GM21360 (cell line): ENCODE measurements around the gene PHYHIPL.
A peak's percentile ranks its signal among the peaks of the same experiment; 100 is the strongest.
"Not testable (repeated sequence)": the region's sequence is repeated elsewhere in the genome, so short reads cannot be mapped to it uniquely, and the experiment has no call there.

Experiments
- ATAC-seq: cut with Tn5 transposase; IDR thresholded peaks from one replicate; pipeline ENCODE4 v1.9.1; 2021; ENCODE audit warnings: mild to moderate bottlenecking, moderate library complexity; ENCODE audit not compliant: unreplicated experiment

PHYHIPL gene

GRCh38 chr10:59190332-59190731 is 13.9 kb downstream of the PHYHIPL start:
- no peak for ATAC-seq

- ATAC-seq: no peak
These were observed 29.8 kb downstream of the PHYHIPL start for GRCh38 chr10:59206204-59206720.

- ATAC-seq: no peak
These were observed 35.9 kb downstream of the PHYHIPL start for GRCh38 chr10:59212301-59212798.

GRCh38 chr10:59214160-59214559 is 37.7 kb downstream of the PHYHIPL start:
- no peak for ATAC-seq

- ATAC-seq: no peak
These were observed 39.9 kb downstream of the PHYHIPL start for GRCh38 chr10:59216178-59216869.

- no peak for ATAC-seq
These were observed 46.3 kb downstream of the PHYHIPL start for GRCh38 chr10:59222788-59223187.

- ATAC-seq: not testable (repeated sequence)
These were observed 47.2 kb downstream of the PHYHIPL start for GRCh38 chr10:59223597-59223996.

- no peak for ATAC-seq
These were observed 48.8 kb downstream of the PHYHIPL start for GRCh38 chr10:59225211-59225610.

GRCh38 chr10:59227136-59227673 is 50.8 kb downstream of the PHYHIPL start:
- no peak for ATAC-seq

- no peak for ATAC-seq
These were observed 53.0 kb downstream of the PHYHIPL start for GRCh38 chr10:59229441-59229840.

- ATAC-seq: no peak
These were observed 57.8 kb downstream of the PHYHIPL start for GRCh38 chr10:59234194-59234593.

- ATAC-seq: peak; percentile 52
These were observed 58.5 kb downstream of the PHYHIPL start for GRCh38 chr10:59234816-59235429.

GRCh38 chr10:59236064-59236697 is 59.7 kb downstream of the PHYHIPL start:
- ATAC-seq: no peak

- ATAC-seq: no peak
These were observed 61.3 kb downstream of the PHYHIPL start for GRCh38 chr10:59237775-59238174.

GRCh38 chr10:59239108-59239507 is 62.7 kb downstream of the PHYHIPL start:
- not testable (repeated sequence) for ATAC-seq

GRCh38 chr10:59240582-59241183 is 64.2 kb downstream of the PHYHIPL start:
- no peak for ATAC-seq

- no peak for ATAC-seq
These were observed 65.6 kb downstream of the PHYHIPL start for GRCh38 chr10:59242057-59242456.

GRCh38 chr10:59242991-59243390 is 66.5 kb downstream of the PHYHIPL start:
- no peak for ATAC-seq

GRCh38 chr10:59243611-59244195 is 67.3 kb downstream of the PHYHIPL start:
- no peak for ATAC-seq

GRCh38 chr10:59244871-59245270 is 68.4 kb downstream of the PHYHIPL start:
- no peak for ATAC-seq

GRCh38 chr10:59245686-59246085 is 69.2 kb downstream of the PHYHIPL start:
- ATAC-seq: no peak
